Activated CD4-positive, alpha-beta T cell treated with anti-CD3 and anti-CD28 coated beads, Interleukin-2, amount 10 ng/mL, durations not matched to agents 7 days and 5 days (primary cell): ENCODE measurements around the gene SNAPC5. TPM values are rescaled to one million over a fixed set of nuclear protein-coding genes. Genes with fewer than 3 reads are reported as not detected.

Experiments
- CTCF ChIA-PET: fragments of 350-600 bp; sonication (Branson Sonifier 250); formaldehyde crosslinking; loops from one replicate; lab custom pipeline; 2021; ENCODE audit warnings: antibody characterized with exemption; lab: Charles Lee
- POLR2A ChIA-PET: fragments of 350-600 bp; sonication (Branson Sonifier 250); formaldehyde crosslinking; loops from one replicate; lab custom pipeline; 2021; ENCODE audit warnings: antibody characterized with exemption; lab: Charles Lee
- DNase-seq: peaks from one replicate; pipeline ENCODE4 v3.0.0-alpha.2; 2020
- H3K27ac Mint-ChIP-seq: one replicate; pipeline ENCODE4 v1.8.0; 2021; ENCODE audit warnings: mild to moderate bottlenecking, moderate library complexity, mixed read lengths
- H3K27me3 Mint-ChIP-seq: one replicate; pipeline ENCODE4 v1.8.0; 2021; ENCODE audit warnings: mixed read lengths
- H3K36me3 Mint-ChIP-seq: one replicate; pipeline ENCODE4 v1.8.0; 2021; ENCODE audit warnings: low read depth, mixed read lengths
- H3K4me1 Mint-ChIP-seq: one replicate; pipeline ENCODE4 v1.8.0; 2021; ENCODE audit warnings: mixed read lengths
- H3K4me3 Mint-ChIP-seq: one replicate; pipeline ENCODE4 v1.8.0; 2021; ENCODE audit warnings: mild to moderate bottlenecking, moderate library complexity, mixed read lengths
- H3K9me3 Mint-ChIP-seq: one replicate; pipeline ENCODE4 v1.8.0; 2021; ENCODE audit warnings: mixed read lengths
- total RNA-seq, 2 experiments: library from RNA; stranded (reverse); gene quantifications; one replicate each; pipeline ENCODE4 v1.2.3, GENCODE V29; 2021

Gene SNAPC5
- total RNA-seq, result 10 to 100 TPM; 21.4 to 24.5 TPM

- POLR2A ChIA-PET, result interaction anchor here (0.7 to 1.4 kb wide), 3 partner anchors 60 to 143 kb away, joined by 3 to 8 read pairs (median 3); no protein-coding TSS in a partner anchor
Measured at GRCh38 chr15:66497502-66498455, at the start of gene SNAPC5. Gene SNAPC5 (minus strand): TSS chr15:66497762. CDS start chr15:66497731, 31 bp downstream.

GRCh38 chr15:66545255-66545654 is 47.7 kb upstream of the SNAPC5 start:
- POLR2A ChIA-PET, result no interaction called here
- no peak for DNase-seq
- Mint-ChIP-seq H3K36me3 (peaks cover 26% of the 10 kb centered on the region), H3K9me3 (no peaks in the 10 kb centered on the region), H3K4me3 (no peak overlapping the region), H3K27me3 (no peaks in the 10 kb centered on the region), H3K4me1 (no peaks in the 10 kb centered on the region), H3K27ac (no peak overlapping the region)
- CTCF ChIA-PET, result no interaction called here

More at GRCh38 chr15:66497502-66498455, at the start of gene SNAPC5:
- H3K4me1 Mint-ChIP-seq, result peaks cover 72% of the 10 kb centered on the region
- peak; percentile 98 for DNase-seq
- peak within 1 kb of the TSS; percentile 97 for H3K4me3 Mint-ChIP-seq
- no peaks in the 10 kb centered on the region for H3K9me3 Mint-ChIP-seq
- CTCF ChIA-PET, result interaction anchor here (0.5 to 4.2 kb wide), 37 partner anchors 9 to 1530 kb away, joined by 3 to 35 read pairs (median 5); partner anchors contain the start of genes DIS3L, MAP2K1 and TIPIN
- peak within 1 kb of the TSS; percentile 96 for H3K27ac Mint-ChIP-seq
- no peaks in the 10 kb centered on the region for H3K27me3 Mint-ChIP-seq
- peaks cover 82% of the 10 kb centered on the region for H3K36me3 Mint-ChIP-seq

- Mint-ChIP-seq H3K4me3 (no peak overlapping the region), H3K4me1 (no peaks in the 10 kb centered on the region), H3K36me3 (peaks cover 29% of the 10 kb centered on the region), H3K9me3 (no peaks in the 10 kb centered on the region), H3K27me3 (no peaks in the 10 kb centered on the region), H3K27ac (no peak overlapping the region)
- CTCF ChIA-PET, result interaction anchor here (0.7 kb wide), 1 partner anchor 1641 kb away, joined by 4 read pairs; no protein-coding TSS in a partner anchor
- DNase-seq, result no peak
- POLR2A ChIA-PET, result no interaction called here
Measured at GRCh38 chr15:66542896-66543295, 45.3 kb upstream of the SNAPC5 start.

DNA sequence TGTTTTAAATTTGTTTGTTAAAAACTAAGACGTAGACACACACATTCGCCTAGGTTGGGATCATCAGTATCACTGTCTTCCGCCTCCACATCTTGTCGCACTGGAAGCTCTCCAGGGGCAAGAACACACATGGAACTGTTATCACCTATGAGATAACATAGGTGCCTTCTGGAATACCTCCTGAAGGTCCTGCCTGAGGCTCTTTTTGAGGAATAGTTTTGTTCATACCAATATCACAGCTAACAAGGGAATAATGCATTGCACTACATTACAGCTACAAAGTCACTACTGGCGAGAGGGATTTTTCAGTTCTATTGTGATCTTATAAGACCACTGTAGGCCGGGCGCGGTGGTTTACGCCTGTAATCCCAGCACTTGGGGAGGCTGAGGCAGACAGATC is 37.5 kb upstream of the SNAPC5 start:
- ChIA-PET CTCF (interaction anchor here (1.4 kb wide), 1 partner anchor 15 kb away, joined by 3 read pairs; no protein-coding TSS in a partner anchor), POLR2A (no interaction called here)
- no peaks in the 10 kb centered on the region for H3K27me3 Mint-ChIP-seq
- H3K9me3 Mint-ChIP-seq, result no peaks in the 10 kb centered on the region
- H3K36me3 Mint-ChIP-seq, result peaks cover 28% of the 10 kb centered on the region
- H3K4me3 Mint-ChIP-seq, result no peak overlapping the region
- no peak overlapping the region for H3K27ac Mint-ChIP-seq
- H3K4me1 Mint-ChIP-seq, result no peaks in the 10 kb centered on the region
- no peak for DNase-seq

DNA sequence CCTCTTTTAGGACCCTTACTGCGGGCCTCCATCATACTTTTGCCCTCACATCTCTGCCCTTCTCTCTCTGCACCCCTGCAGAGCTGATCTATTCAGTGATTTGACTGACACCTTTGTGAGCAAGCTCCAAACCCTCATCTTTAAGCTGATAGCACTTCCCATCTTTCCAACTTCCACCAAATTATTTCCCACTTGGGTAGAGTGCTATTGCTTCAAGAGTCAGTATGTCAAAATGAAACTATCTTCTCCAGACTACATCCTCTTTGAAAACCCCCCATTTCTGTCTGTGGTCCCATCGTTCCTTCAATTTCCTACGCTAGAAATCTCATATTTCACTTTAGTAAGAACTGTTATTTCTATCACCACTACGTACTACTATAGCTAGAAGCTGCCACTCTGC is 27.3 kb upstream of the SNAPC5 start:
- Mint-ChIP-seq H3K27ac (peak overlapping the region; percentile 21), H3K36me3 (peaks cover 33% of the 10 kb centered on the region), H3K4me1 (peaks cover 8% of the 10 kb centered on the region), H3K27me3 (no peaks in the 10 kb centered on the region), H3K9me3 (no peaks in the 10 kb centered on the region), H3K4me3 (no peak overlapping the region)
- ChIA-PET POLR2A (no interaction called here), CTCF (no interaction called here)
- no peak for DNase-seq

- Mint-ChIP-seq H3K9me3 (no peaks in the 10 kb centered on the region), H3K4me1 (peaks cover 8% of the 10 kb centered on the region), H3K27me3 (no peaks in the 10 kb centered on the region), H3K27ac (no peak overlapping the region), H3K36me3 (peaks cover 29% of the 10 kb centered on the region), H3K4me3 (no peak overlapping the region)
- ChIA-PET CTCF (no interaction called here), POLR2A (no interaction called here)
- DNase-seq, result no peak
Measured at GRCh38 chr15:66523926-66524325, 26.4 kb upstream of the SNAPC5 start.

DNA sequence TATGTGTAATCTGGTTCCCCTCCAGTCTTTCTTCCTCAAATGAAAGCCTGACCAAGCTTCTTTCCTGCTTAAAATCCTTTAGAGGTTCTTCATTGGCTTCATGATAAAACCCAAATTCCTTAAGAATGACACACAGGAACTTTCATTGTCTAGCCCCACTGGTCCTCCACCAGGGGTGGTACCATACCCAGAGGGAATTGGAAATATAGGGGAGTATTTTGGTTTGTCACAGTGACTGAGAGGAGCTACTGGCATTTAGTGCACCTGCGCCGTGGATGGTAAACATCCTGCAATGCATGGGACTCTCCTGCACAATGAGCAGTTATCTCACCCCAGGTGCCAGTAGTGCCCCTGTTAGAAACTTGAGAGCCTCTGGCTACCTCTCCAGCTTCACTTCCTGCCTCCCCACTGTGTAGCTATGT is 18.4 kb upstream of the SNAPC5 start:
- POLR2A ChIA-PET, result no interaction called here
- DNase-seq, result no peak
- peaks cover 21% of the 10 kb centered on the region for H3K36me3 Mint-ChIP-seq
- H3K4me3 Mint-ChIP-seq, result no peak overlapping the region
- H3K27me3 Mint-ChIP-seq, result no peaks in the 10 kb centered on the region
- no peak overlapping the region for H3K27ac Mint-ChIP-seq
- CTCF ChIA-PET, result interaction anchor here (1.0 kb wide), 1 partner anchor 11 kb away, joined by 3 read pairs; the partner anchor contains the start of genes RPL4 and ZWILCH
- H3K4me1 Mint-ChIP-seq, result peaks cover 2% of the 10 kb centered on the region
- no peaks in the 10 kb centered on the region for H3K9me3 Mint-ChIP-seq

- ChIA-PET CTCF (interaction anchor here (0.7 kb wide), 1 partner anchor 413 kb away, joined by 4 read pairs; no protein-coding TSS in a partner anchor), POLR2A (interaction anchor here (0.6 kb wide), 1 partner anchor 1688 kb away, joined by 4 read pairs; no protein-coding TSS in a partner anchor)
- no peak overlapping the region for H3K27ac Mint-ChIP-seq
- no peaks in the 10 kb centered on the region for H3K9me3 Mint-ChIP-seq
- peaks cover 2% of the 10 kb centered on the region for H3K4me1 Mint-ChIP-seq
- peaks cover 25% of the 10 kb centered on the region for H3K36me3 Mint-ChIP-seq
- no peaks in the 10 kb centered on the region for H3K27me3 Mint-ChIP-seq
- no peak overlapping the region for H3K4me3 Mint-ChIP-seq
- no peak for DNase-seq
Measured at GRCh38 chr15:66514586-66514985, 17.0 kb upstream of the SNAPC5 start.

DNA sequence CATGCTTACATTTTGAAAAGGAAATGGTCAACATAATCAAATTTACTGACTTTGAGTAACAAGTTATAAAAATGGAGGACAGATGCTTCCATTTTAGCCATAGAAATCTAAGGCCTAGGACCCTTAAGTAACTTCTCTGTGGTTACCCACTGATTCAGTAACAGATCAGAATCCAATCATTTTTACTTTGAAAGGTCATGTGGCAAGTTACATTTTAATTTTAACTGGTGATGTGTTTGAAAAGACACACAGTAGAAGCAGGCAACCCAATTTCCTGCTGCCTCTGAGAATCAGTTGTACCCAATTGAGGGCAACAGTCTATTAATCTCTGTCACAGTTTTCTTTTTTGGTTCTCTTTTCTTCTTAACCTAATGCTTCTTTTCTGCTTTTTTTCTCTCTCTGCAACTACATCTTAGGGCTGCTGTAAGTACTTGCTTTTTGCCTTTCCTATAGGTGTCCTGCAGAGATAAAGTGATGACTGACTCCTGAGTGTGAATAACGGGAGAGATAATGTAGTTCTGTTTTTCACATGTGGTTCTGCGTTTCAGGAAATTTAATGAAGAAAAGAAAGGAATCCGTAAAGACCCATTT is 10.8 kb upstream of the SNAPC5 start:
- no peaks in the 10 kb centered on the region for H3K9me3 Mint-ChIP-seq
- no peak for DNase-seq
- CTCF ChIA-PET, result interaction anchor here (0.6 kb wide), 2 partner anchors 936 to 1146 kb away, joined by 3 to 4 read pairs; no protein-coding TSS in a partner anchor

DNA sequence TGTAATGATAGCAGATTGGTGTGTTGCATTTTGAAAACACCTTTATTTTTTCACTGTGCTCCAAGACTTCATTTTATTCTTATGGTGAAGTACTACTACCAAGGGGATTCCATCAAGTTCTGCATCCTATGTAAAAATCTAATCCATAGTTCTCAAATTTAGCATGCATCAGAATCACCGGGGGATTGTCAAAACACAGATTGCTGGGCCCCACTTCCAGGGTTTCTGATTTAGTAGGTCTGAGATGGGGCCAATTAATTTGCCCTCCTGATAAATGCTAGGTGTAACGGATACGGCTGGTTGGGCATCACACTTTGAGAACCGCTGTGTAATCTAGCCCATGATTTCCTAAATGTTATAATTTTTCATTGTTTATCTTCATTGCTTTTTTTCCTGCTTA is 8.3 kb upstream of the SNAPC5 start:
- Mint-ChIP-seq H3K27ac (peak overlapping the region; percentile 99), H3K9me3 (no peaks in the 10 kb centered on the region), H3K36me3 (peaks cover 49% of the 10 kb centered on the region), H3K4me1 (peaks cover 54% of the 10 kb centered on the region), H3K27me3 (no peaks in the 10 kb centered on the region), H3K4me3 (peak overlapping the region; percentile 100)
- ChIA-PET POLR2A (no interaction called here), CTCF (no interaction called here)
- DNase-seq, result no peak

More for the DNA sequence above, 10.8 kb upstream of the SNAPC5 start:
- Mint-ChIP-seq H3K27ac (no peak overlapping the region), H3K4me1 (peaks cover 31% of the 10 kb centered on the region), H3K36me3 (peaks cover 27% of the 10 kb centered on the region), H3K27me3 (no peaks in the 10 kb centered on the region), H3K4me3 (no peak overlapping the region)
- POLR2A ChIA-PET, result no interaction called here

- Mint-ChIP-seq H3K27me3 (no peaks in the 10 kb centered on the region), H3K4me1 (peaks cover 55% of the 10 kb centered on the region), H3K4me3 (peak overlapping the region; percentile 100), H3K27ac (peak overlapping the region; percentile 99), H3K36me3 (peaks cover 49% of the 10 kb centered on the region), H3K9me3 (no peaks in the 10 kb centered on the region)
- ChIA-PET POLR2A (no interaction called here), CTCF (interaction anchor here (0.9 to 1.7 kb wide), 2 partner anchors 11 to 16 kb away, joined by 3 to 4 read pairs; no protein-coding TSS in a partner anchor)
- no peak for DNase-seq
Measured at GRCh38 chr15:66505430-66505811, 7.9 kb upstream of the SNAPC5 start.

- H3K9me3 Mint-ChIP-seq, result no peaks in the 10 kb centered on the region
Measured at GRCh38 chr15:66504563-66505429, 7.2 kb upstream of the SNAPC5 start, which contains the start of the genes RPL4 and ZWILCH. Gene RPL4 (minus strand): TSS chr15:66504855. CDS start chr15:66504790, 65 bp downstream. Gene ZWILCH (plus strand): TSS chr15:66505326. CDS start chr15:66505339, 13 bp downstream.

More at GRCh38 chr15:66504563-66505429, 7.2 kb upstream of the SNAPC5 start, which contains the start of the genes RPL4 and ZWILCH:
- Mint-ChIP-seq H3K27ac (peak within 1 kb of the TSS; percentile 99), H3K4me1 (peaks cover 61% of the 10 kb centered on the region), H3K4me3 (peak within 1 kb of the TSS; percentile 100), H3K36me3 (peaks cover 56% of the 10 kb centered on the region), H3K27me3 (no peaks in the 10 kb centered on the region)
- POLR2A ChIA-PET, result no interaction called here
- CTCF ChIA-PET, result interaction anchor here (0.9 to 1.7 kb wide), 3 partner anchors 10 to 15 kb away, joined by 3 to 4 read pairs (median 3); no protein-coding TSS in a partner anchor
- peak; percentile 85 for DNase-seq
